ENCODE measurements around the gene NLRC5. TPM values are rescaled to one million over a fixed set of nuclear protein-coding genes. Genes with fewer than 3 reads are reported as not detected.

The NLRC5 gene
- total and polyA plus RNA-seq, 9 of the 15 experiments (the other 6 are each of a cell fraction or from before 2014, with no cell fraction given), result 0.59 to 0.71 TPM; not detected in 7

DNA sequence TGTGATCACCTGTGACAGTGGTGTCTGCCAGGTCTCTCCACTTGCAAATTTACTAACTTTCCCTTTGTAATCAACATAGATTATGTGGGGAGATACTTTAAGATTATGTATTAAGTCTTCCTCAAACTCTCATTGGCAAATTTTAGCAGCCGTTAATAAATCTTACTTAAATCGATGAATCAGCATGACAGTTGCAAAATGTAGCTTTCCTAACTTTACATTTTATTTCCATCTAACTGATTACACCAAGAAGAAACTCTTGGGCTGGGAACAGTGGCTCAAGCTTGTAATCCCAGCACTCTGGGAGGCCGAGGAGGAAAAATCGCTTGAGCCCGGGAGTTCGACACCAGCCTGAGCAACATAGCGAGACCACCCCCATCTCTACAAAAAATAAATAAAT is 79.7 kb downstream of the NLRC5 start:
- intact Hi-C loops (cut with micrococcal nuclease) (no loop called here), in situ Hi-C loops (cut with MboI) (no loop called here)
- Histone ChIP-seq H3K9ac (ENCODE audit: insufficient read depth in 1 of 2, low read depth in 2 of 2, low read length in 2 of 2) (no peak overlapping the region), H2AFZ (ENCODE audit: low read depth, low read length) (no peak overlapping the region), H3K9me1 (ENCODE audit: control insufficient read depth, insufficient read depth, low read length) (peaks cover 6% of the 10 kb centered on the region), H3K27me3 (ENCODE audit: control insufficient read depth in 2 of 2, insufficient read depth in 2 of 2, low read length in 2 of 2) (no peaks in the 10 kb centered on the region; a peak in 1 of 5 replicates), H3K9me3 (replicated peaks; ENCODE audit: control insufficient read depth, insufficient read depth, low read depth, low read length) (no peaks in the 10 kb centered on the region), H3K4me3 (no peak overlapping the region), H3K27ac (ENCODE audit: extremely low read depth, low read depth, low read length) (no peak overlapping the region), H3K79me2 (ENCODE audit: control insufficient read depth, insufficient read depth, low read length) (no peaks in the 10 kb centered on the region), H3K36me3 (ENCODE audit: control insufficient read depth, insufficient read depth, low read length) (no peaks in the 10 kb centered on the region), H3K4me1 (replicated peaks in 1 of 2; ENCODE audit: control insufficient read depth in 2 of 2, insufficient read depth in 2 of 2, low read length in 2 of 2) (peaks cover 3 to 17% of the 10 kb centered on the region in 2 experiments; a peak in 3 of 5 replicates), H3K4me2 (ENCODE audit: insufficient read depth, low read length) (no peak overlapping the region), H4K20me1 (replicated peaks; ENCODE audit: control insufficient read depth, insufficient read depth, low read length) (no peaks in the 10 kb centered on the region)
- ATAC-seq (no peak), FAIRE-seq (no peak), DNase-seq (ENCODE audit: extremely low read depth in 1 of 4, low spot score in 3 of 4) (no peak)
- WGBS (ENCODE audit: insufficient coverage, low coverage, missing lambda C conversion rate), result 49% methylated on average over 7 of the region's 7 CpGs
- ChIA-PET CTCF (ENCODE audit: low intra/inter-chr PET ratio) (no interaction called here), POLR2A (interaction anchor here (0.6 kb wide), 1 partner anchor 15 kb away, joined by 3 read pairs; no protein-coding TSS in a partner anchor)
- no TSS peak for BruUV-seq (replicated peaks)
- peak; percentile 38; the same call in 1 of the 2 replicates for TF ChIP-seq MAFK (IDR thresholded peaks at IDR 0.05; ENCODE audit: low read length)
- TF ChIP-seq, protein P1, sequence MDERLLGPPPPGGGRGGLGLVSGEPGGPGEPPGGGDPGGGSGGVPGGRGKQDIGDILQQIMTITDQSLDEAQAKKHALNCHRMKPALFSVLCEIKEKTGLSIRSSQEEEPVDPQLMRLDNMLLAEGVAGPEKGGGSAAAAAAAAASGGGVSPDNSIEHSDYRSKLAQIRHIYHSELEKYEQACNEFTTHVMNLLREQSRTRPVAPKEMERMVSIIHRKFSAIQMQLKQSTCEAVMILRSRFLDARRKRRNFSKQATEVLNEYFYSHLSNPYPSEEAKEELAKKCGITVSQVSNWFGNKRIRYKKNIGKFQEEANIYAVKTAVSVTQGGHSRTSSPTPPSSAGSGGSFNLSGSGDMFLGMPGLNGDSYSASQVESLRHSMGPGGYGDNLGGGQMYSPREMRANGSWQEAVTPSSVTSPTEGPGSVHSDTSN (CRISPR knock-in tag; IDR thresholded peaks at IDR 0.05; ENCODE audit: low read depth), result no peak
- TF ChIP-seq, protein P1 (tag; conservative IDR thresholded peaks at IDR 0.05; ENCODE audit: low read depth), result no peak
- TF ChIP-seq C11orf30 (IDR thresholded peaks at IDR 0.05; ENCODE audit: low read depth), result peak; percentile 79
- peak; percentile 81 for TF ChIP-seq MAFG (tag; conservative IDR thresholded peaks at IDR 0.05)
- no peak for TF ChIP-seq MYNN (IDR thresholded peaks at IDR 0.05)
- no peak for TF ChIP-seq MYNN (CRISPR knock-in tag; IDR thresholded peaks at IDR 0.05)
- peak; percentile 86 for TF ChIP-seq ZNF316 (IDR thresholded peaks at IDR 0.05)
- TF ChIP-seq DIDO1 (tag; IDR thresholded peaks at IDR 0.05; ENCODE audit: low read depth), result no peak
- TF ChIP-seq RBBP5 (IDR thresholded peaks at IDR 0.05; ENCODE audit: borderline replicate concordance, insufficient read depth, low read length, poor library complexity, severe bottlenecking), result no peak
- TF ChIP-seq, protein P2, sequence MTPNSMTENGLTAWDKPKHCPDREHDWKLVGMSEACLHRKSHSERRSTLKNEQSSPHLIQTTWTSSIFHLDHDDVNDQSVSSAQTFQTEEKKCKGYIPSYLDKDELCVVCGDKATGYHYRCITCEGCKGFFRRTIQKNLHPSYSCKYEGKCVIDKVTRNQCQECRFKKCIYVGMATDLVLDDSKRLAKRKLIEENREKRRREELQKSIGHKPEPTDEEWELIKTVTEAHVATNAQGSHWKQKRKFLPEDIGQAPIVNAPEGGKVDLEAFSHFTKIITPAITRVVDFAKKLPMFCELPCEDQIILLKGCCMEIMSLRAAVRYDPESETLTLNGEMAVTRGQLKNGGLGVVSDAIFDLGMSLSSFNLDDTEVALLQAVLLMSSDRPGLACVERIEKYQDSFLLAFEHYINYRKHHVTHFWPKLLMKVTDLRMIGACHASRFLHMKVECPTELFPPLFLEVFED (CRISPR knock-in tag; conservative IDR thresholded peaks at IDR 0.05), result no peak
- peak; percentile 41; the same call in 1 of the 2 replicates for TF ChIP-seq MAFF (IDR thresholded peaks at IDR 0.05; ENCODE audit: low read length)
